Stomach (tissue), 4 donors: ENCODE data around the gene OAS3.

Source experiments
- EP300 ChIP-seq: sonication (generic); formaldehyde crosslinking; IDR thresholded peaks from one replicate; pipeline ENCODE4 v1.6.1; 2017; ENCODE audit warnings: antibody characterized with exemption
- TF ChIP-seq, protein P1 (sequence below), 7 experiments: fragments of 450-650 bp in 4 of 7; fragments of 200-600 bp in 3 of 7; sonication (generic) in 3 of 7; IDR thresholded peaks; one replicate each; pipeline ENCODE4 v1.5.1; 2016 to 2019; ENCODE audit warnings: antibody characterized with exemption in 7 of 7, control low read depth in 2 of 7, mild to moderate bottlenecking in 1 of 7

DNA sequence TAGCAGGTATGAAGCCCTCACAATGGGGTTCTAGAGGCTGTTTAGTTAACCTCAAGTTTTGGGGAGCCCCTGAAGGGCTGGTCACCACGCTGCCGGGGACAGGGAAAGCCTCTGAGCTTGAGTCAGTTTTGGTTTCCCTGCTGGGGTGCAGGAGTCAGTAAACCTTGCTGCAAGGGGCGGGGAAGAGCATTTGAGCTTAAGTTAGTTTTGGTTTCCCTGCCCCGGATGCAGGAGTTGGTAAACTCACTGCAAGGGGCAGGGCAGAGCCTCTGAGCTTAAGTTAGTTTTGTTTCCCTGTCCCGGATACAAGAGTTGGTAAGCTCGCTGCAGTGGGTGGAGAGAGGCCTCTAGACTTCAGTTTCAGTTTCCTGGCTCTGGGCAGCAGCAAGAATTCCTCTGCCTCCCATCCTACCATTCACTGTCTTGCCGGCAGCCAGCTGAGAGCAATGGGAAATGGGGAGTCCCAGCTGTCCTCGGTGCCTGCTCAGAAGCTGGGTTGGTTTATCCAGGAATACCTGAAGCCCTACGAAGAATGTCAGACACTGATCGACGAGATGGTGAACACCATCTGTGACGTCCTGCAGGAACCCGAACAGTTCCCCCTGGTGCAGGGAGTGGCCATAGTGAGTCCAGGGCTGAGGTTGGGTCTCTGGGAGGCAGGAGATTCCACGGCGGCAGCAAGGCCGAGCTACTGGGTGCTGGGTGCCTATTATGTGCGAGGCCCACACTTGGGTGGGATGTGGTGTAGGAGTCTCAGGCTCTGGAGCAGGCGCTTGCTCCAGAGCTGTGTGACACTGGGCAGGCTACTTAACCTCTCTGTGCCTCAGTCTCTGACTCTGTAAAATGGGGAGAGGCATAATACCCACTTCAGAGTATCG lies 40.1 kb downstream of the OAS3 start, which contains the start of gene OAS2:
- TF ChIP-seq, protein P1, sequence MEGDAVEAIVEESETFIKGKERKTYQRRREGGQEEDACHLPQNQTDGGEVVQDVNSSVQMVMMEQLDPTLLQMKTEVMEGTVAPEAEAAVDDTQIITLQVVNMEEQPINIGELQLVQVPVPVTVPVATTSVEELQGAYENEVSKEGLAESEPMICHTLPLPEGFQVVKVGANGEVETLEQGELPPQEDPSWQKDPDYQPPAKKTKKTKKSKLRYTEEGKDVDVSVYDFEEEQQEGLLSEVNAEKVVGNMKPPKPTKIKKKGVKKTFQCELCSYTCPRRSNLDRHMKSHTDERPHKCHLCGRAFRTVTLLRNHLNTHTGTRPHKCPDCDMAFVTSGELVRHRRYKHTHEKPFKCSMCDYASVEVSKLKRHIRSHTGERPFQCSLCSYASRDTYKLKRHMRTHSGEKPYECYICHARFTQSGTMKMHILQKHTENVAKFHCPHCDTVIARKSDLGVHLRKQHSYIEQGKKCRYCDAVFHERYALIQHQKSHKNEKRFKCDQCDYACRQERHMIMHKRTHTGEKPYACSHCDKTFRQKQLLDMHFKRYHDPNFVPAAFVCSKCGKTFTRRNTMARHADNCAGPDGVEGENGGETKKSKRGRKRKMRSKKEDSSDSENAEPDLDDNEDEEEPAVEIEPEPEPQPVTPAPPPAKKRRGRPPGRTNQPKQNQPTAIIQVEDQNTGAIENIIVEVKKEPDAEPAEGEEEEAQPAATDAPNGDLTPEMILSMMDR (IDR thresholded peaks at IDR 0.05), result no peak
- TF ChIP-seq EP300, result no peak
